Measurements from ENCODE around the gene KANK2.
"Not testable (repeated sequence)": the region's sequence is repeated elsewhere in the genome, so short reads cannot be mapped to it uniquely, and the experiment has no call there.

KANK2 gene

GRCh38 chr19:11140023-11140538 is 57.3 kb downstream of the KANK2 start:
- DNase-seq (ENCODE audit: low read depth), result not testable (repeated sequence)

GRCh38 chr19:11138601-11139300 is 58.6 kb downstream of the KANK2 start:
- peak; percentile 68 for DNase-seq (ENCODE audit: low read depth)

- peak; percentile 77 for DNase-seq (ENCODE audit: low read depth)
Observed at GRCh38 chr19:11137542-11138384, 59.6 kb downstream of the KANK2 start.

- no peak for DNase-seq (ENCODE audit: low read depth)
Observed at GRCh38 chr19:11136400-11137101, 60.8 kb downstream of the KANK2 start.

- DNase-seq (ENCODE audit: low read depth), result no peak
Observed at GRCh38 chr19:11131471-11131870, 65.9 kb downstream of the KANK2 start.

- no peak for DNase-seq (ENCODE audit: low read depth)
Observed at GRCh38 chr19:11130824-11131455, 66.4 kb downstream of the KANK2 start.

- no peak for DNase-seq (ENCODE audit: low read depth)
Observed at GRCh38 chr19:11127905-11128304, 69.4 kb downstream of the KANK2 start.

GRCh38 chr19:11125994-11126685 is 71.2 kb downstream of the KANK2 start:
- DNase-seq (ENCODE audit: low read depth), result peak; percentile 47

- not testable (repeated sequence) for DNase-seq (ENCODE audit: low read depth)
Observed at GRCh38 chr19:11124157-11124556, 73.2 kb downstream of the KANK2 start.

- no peak for DNase-seq (ENCODE audit: low read depth)
Observed at GRCh38 chr19:11123114-11123513, 74.2 kb downstream of the KANK2 start.

GRCh38 chr19:11121963-11122362 is 75.4 kb downstream of the KANK2 start:
- DNase-seq (ENCODE audit: low read depth), result not testable (repeated sequence)

GRCh38 chr19:11116507-11116906 is 80.8 kb downstream of the KANK2 start:
- no peak for DNase-seq (ENCODE audit: low read depth)

GRCh38 chr19:11115895-11116446 is 81.4 kb downstream of the KANK2 start:
- DNase-seq (ENCODE audit: low read depth), result no peak

GRCh38 chr19:11115042-11115441 is 82.3 kb downstream of the KANK2 start:
- DNase-seq (ENCODE audit: low read depth), result no peak
